ENCODE data around the gene NAXE.
"Not testable (repeated sequence)": the region's sequence is repeated elsewhere in the genome, so short reads cannot be mapped to it uniquely, and the experiment has no call there.

NAXE gene

DNA sequence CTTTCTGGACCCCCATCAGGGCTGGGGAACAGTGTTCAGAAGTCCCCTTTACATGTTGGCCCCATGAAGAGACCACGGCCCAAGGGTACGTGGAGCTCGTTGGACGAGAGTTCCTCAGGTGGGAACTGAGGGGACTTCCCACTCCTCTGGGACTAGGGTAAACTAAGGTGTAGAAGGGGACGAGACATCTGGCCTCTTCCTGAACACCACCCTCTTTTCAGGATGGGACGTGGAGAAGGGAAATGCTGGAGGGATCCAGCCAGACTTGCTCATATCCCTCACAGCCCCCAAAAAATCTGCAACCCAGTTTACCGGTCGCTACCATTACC, 2.0 kb downstream of the NAXE start:
- no peak for DNase-seq (ENCODE audit: low spot score)

DNA sequence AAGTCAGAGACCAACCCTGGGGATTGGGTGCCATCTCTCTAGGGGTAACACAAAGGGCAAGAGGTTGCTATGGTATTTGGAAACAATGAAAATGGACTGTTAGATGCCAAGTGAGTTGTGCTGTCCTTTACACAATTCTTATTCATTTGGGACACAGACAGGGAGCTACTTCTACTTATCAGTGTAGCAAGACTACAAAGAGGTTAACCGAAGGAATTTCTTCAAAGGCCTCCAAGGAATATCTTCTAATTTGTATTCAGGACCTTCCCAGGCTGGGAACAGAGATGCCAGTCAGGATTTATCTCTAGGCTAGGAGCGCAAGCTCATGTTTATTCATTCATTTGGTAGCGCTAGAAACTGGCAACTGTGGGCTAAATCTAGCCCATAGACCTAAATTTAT, 2.6 kb downstream of the NAXE start:
- no peak for DNase-seq (ENCODE audit: low spot score)

DNA sequence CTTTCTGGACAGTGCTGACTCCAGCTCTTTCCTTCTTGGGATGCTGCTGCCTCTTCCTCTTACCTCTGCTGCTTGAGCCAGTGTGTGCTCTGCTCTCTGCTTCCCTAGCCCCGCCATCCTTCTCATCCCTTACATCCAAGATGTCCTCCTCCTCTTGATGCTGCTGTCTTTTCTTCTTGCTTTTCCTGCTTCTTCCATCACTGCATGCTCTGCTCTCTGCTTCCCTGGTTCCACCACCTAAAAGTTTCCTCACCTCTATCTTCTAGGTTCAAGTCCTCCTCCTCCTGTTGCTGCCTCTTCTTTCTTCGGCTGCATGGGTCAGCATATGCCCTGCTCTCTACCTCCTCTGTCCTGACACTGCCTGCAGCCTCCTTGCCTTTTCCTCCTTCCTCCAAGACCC, 3.4 kb downstream of the NAXE start:
- DNase-seq (ENCODE audit: low spot score): no peak

GRCh38 chr1:156596426-156596825, 4.8 kb downstream of the NAXE start:
- no peak for DNase-seq (ENCODE audit: low spot score)

GRCh38 chr1:156598125-156598524, 6.5 kb downstream of the NAXE start:
- no peak for DNase-seq (ENCODE audit: low spot score)

DNA sequence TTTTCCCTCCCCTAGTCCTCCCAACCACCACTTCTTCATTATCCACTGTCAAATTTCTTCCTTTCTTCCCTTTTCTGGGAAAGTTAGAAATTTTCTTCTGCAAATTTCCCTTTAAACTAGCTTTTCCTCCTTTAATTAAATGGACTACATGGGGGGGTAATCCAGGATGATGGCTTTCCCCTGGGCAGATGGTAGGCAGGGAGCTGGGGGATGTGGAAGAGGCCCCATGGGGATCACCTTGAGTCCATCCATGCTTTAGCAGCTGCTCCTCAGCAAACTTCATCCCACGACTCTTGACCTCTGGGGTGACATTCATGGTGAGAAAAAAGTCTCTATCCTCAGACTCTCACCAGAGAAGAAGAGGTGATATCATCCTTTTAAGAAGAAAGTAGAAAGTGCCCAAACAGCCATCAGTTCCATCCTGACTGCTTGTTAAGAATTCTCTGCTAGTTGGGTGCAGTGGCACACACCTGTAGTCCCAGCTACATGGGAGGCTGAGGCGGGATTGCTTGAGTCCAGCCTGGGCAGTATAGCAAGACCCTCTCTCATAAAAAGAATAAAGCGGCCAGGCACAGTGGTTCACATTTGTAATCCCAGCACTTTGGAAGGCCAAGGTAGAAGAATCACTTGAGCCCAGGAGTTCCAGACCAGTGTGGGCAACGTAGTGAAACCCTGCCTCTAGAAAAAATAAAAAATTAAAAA, 7.3 kb downstream of the NAXE start:
- DNase-seq (ENCODE audit: low spot score): no peak

- peak; percentile 49 for DNase-seq (ENCODE audit: low spot score)
These were observed 8.2 kb downstream of the NAXE start for GRCh38 chr1:156599811-156600210.

DNA sequence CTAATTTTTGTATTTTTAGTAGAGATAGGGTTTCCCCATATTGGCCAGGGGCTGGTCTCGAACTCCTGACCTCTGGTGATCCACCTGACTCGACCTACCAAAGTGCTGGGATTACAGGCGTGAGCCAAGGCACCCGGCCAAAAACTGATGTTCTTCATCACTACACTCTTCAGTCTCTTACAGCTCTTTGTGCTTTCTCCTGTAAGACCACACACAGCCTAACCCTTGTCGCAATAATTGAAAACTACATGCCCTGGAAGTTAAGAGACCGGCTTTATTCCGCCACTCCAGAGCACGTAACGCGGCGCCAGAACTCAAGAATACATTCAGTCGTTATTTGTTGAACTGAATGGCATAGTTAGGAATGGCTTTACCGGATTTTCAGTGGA, 9.2 kb downstream of the NAXE start:
- DNase-seq (ENCODE audit: low spot score): no peak

DNA sequence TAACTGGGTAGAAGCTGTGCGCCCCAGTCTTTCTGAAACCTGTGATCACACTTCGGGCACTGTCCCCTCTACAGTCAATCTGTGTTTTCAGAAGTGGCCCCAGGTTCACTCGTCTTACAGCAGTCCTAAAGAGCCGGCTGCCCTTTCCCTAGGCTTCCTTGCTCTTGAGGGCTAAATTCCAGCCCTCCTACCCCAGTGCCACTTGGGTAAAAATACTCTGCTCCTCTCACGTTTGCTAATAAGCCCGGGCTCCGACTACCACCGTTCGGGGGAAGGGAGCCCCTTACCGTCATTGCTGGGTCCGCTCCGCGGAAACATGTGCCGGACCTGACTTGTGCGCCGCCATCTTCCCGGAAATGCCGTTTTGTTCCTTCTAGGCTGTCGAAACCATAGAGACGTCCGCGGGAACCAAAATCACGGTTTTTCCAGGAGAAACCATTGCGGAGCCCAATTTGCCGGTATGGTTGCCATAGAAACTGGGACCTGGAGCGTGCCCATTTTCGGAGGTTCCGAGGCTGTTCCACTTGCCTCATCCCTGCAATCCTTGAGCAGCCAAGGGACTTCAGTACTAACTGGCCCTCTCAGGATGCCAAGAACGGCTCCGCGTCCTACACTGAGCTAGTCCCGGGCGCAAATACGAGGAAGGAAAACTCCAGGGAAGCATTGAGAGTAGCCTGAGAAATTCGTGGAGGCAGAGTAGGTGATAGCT, 9.7 kb downstream of the NAXE start, which contains the start of gene GPATCH4:
GPATCH4 (minus strand) TSS at position 358 of the 709 bp plus-strand sequence.
- DNase-seq (ENCODE audit: low spot score): peak; percentile 71

- no peak for DNase-seq (ENCODE audit: low spot score)
These were observed 10.3 kb downstream of the NAXE start for GRCh38 chr1:156601892-156602291.

GRCh38 chr1:156602557-156602993, 11.0 kb downstream of the NAXE start:
- no peak for DNase-seq (ENCODE audit: low spot score)

GRCh38 chr1:156607344-156607743, 15.8 kb downstream of the NAXE start:
- DNase-seq (ENCODE audit: low spot score): not testable (repeated sequence)

DNA sequence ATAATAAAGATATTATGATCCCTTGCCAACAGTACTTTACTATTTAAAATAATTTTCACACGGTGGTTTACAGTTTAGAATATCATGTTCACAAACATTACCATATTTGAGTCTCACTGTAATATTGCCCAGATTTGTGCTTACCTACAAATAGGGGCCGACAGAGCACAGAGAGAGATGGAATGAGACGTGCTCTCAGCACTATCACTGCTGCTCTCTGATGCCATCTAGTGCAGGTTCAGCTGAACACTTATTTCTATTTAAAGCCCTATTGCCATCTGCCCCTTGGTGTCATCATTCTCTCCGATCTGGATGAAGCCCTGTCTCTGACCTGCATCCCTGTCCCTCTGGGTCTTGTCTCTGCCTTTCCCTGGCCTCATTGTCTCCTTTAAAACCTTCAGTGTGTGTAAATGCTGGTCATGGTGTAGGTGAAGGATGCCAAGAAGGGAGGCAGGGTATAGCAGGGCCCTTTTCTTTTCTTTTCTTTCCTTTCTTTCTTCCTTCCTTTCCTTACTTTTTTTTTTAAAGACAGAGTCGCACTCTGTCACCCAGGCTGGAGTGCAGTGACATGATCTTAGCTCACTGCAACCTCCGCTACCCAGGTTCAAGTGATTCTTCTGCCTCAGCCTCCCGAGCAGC, 16.6 kb downstream of the NAXE start:
- peak; percentile 84 for DNase-seq (ENCODE audit: low spot score)

GRCh38 chr1:156608981-156609380, 17.4 kb downstream of the NAXE start:
- DNase-seq (ENCODE audit: low spot score): peak; percentile 48

DNA sequence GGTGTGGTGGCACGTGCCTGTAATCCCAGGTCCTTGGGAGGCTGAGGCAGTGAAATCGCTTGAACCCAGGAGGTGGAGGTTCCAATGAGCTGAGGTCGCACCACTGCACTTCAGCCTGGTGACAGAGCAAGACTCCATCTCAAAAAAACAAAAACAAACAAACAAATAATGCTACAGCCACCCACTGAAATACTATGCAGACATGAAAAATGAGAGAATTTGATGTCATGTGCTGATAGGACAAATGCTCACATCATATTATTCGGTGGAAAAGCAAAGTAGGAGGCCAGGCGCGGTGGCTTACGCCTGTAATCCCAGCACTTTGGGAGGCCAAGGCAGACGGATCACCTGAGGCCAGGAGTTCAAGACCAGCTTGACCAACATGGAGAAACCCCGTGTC, 18.5 kb downstream of the NAXE start:
- not testable (repeated sequence) for DNase-seq (ENCODE audit: low spot score)

DNA sequence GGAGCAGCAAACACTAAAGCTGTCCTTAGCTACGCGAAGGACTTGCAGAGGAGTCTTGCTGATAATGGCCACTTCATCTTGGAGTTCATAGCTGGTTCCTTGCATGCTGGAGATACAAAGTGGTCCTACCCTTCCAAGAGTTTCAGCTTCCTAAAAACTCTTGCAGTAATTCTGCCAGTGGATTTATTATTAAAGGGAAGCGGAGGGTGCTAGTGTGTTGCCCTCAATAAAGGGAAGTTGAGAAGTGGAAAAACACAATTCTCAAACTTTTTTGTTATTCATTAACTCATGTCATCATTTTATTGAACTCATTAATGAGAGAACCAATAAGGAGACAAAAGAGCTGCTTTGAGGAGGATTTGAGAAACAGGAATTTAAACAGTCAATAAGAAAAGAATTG, 21.1 kb downstream of the NAXE start:
- no peak for DNase-seq (ENCODE audit: low spot score)

DNA sequence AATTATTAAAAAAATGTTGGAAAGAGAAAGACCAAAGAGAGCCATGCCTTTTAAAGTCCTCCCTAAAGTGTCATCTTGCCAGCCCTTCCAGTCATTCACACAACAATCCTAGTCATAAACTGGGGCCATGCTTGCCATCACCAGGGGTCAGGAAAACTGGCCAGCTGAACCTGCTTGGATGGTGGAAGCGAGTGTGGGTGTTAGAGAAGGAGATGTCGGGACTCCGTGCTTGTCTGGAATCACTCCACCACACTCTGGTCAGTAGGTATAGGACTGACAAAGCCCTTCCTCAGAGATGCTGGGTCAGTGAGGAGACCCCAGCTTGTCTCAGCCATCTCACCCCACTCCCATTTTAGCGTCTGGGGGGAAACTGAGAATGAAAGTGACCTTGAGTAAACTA, 24.4 kb downstream of the NAXE start:
- no peak for DNase-seq (ENCODE audit: low spot score)

DNA sequence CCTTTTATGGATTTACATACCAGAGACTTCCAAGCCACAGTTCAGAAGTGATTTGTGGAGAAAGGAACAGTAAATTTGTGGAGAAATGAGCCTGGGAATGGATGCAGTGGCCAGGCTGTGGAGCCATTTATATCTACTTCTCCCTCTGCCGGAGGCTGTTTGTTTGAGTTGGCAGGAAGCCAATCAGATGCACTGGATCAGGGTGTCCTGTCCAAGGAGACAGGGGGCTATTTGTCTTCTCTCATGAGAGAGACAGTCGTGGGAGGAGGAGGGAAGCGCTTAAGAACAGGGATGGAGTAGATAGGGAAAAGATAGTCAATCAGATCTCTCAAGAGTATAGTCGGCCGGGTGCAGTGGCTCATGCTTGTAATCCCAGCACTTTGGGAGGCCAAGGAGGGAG, 24.9 kb downstream of the NAXE start:
- no peak for DNase-seq (ENCODE audit: low spot score)

- no peak for DNase-seq (ENCODE audit: low spot score)
These were observed 27.4 kb downstream of the NAXE start, which contains the start of gene HAPLN2 for GRCh38 chr1:156618853-156619581. HAPLN2 (plus strand) TSS chr1:156619415; CDS start chr1:156623491, 4,076 bp downstream.

DNA sequence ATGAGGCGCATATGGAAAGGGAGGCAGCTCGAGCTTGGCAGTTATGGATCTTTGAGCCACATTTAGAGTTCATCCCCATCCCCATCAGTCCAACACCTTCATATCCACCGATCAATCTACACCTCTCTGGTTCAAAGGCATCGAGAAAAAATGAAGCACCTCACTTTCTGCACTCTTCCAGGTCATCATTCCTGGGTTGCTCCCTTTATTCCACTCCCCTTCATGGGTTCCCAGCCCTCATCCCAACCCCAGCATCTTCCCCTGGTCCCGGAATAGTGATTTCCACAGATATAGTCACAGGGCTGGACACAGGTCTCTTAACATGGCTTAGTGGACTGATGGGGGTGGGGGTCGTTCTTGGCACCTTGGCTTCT, 28.0 kb downstream of the NAXE start:
- DNase-seq (ENCODE audit: low spot score): no peak

- no peak for DNase-seq (ENCODE audit: low spot score)
These were observed 31.2 kb downstream of the NAXE start for GRCh38 chr1:156622581-156623297.

Data from SW480 (cell line).